GM21737 (cell line): Measurements from ENCODE around the gene PVALEF.
"Not testable (repeated sequence)": the region's sequence is repeated elsewhere in the genome, so short reads cannot be mapped to it uniquely, and the experiment has no call there.

ENCODE experiments used
- ATAC-seq: cut with Tn5 transposase; IDR thresholded peaks from one replicate; pipeline ENCODE4 v1.9.1; 2021; ENCODE audit warnings: mild to moderate bottlenecking, moderate library complexity; ENCODE audit not compliant: unreplicated experiment

The PVALEF gene

GRCh38 chr17:81143200-81143527 lies 22.1 kb upstream of the PVALEF start:
- no peak for ATAC-seq

GRCh38 chr17:81143717-81144422 lies 21.4 kb upstream of the PVALEF start:
- ATAC-seq, result no peak

GRCh38 chr17:81144423-81144781 lies 20.9 kb upstream of the PVALEF start:
- ATAC-seq, result no peak

- ATAC-seq, result not testable (repeated sequence)
These were observed 19.1 kb upstream of the PVALEF start for GRCh38 chr17:81146208-81146607.

- no peak for ATAC-seq
These were observed 17.6 kb upstream of the PVALEF start for GRCh38 chr17:81147701-81148100.

GRCh38 chr17:81148571-81148970 lies 16.7 kb upstream of the PVALEF start:
- no peak for ATAC-seq

- no peak for ATAC-seq
These were observed 16.2 kb upstream of the PVALEF start for GRCh38 chr17:81148986-81149533.

- ATAC-seq, result no peak
These were observed 14.8 kb upstream of the PVALEF start for GRCh38 chr17:81150377-81151077.

- ATAC-seq, result no peak
These were observed 14.0 kb upstream of the PVALEF start for GRCh38 chr17:81151278-81151677.

GRCh38 chr17:81152288-81152828 lies 12.9 kb upstream of the PVALEF start:
- ATAC-seq, result no peak

- ATAC-seq, result no peak
These were observed 11.9 kb upstream of the PVALEF start for GRCh38 chr17:81153340-81153803.

- ATAC-seq, result not testable (repeated sequence)
These were observed 11.3 kb upstream of the PVALEF start for GRCh38 chr17:81154016-81154415.

GRCh38 chr17:81154961-81155360 lies 10.3 kb upstream of the PVALEF start:
- no peak for ATAC-seq

- ATAC-seq, result no peak
These were observed 8.2 kb upstream of the PVALEF start for GRCh38 chr17:81156866-81157805.

- no peak for ATAC-seq
These were observed 7.2 kb upstream of the PVALEF start for GRCh38 chr17:81157848-81158687.

GRCh38 chr17:81158688-81159590 lies 6.4 kb upstream of the PVALEF start:
- no peak for ATAC-seq

GRCh38 chr17:81159611-81160265 lies 5.6 kb upstream of the PVALEF start:
- no peak for ATAC-seq

- ATAC-seq, result no peak
These were observed 5.0 kb upstream of the PVALEF start for GRCh38 chr17:81160306-81160705.
